ENCODE results near the gene LCNL1.

LCNL1 gene

DNA sequence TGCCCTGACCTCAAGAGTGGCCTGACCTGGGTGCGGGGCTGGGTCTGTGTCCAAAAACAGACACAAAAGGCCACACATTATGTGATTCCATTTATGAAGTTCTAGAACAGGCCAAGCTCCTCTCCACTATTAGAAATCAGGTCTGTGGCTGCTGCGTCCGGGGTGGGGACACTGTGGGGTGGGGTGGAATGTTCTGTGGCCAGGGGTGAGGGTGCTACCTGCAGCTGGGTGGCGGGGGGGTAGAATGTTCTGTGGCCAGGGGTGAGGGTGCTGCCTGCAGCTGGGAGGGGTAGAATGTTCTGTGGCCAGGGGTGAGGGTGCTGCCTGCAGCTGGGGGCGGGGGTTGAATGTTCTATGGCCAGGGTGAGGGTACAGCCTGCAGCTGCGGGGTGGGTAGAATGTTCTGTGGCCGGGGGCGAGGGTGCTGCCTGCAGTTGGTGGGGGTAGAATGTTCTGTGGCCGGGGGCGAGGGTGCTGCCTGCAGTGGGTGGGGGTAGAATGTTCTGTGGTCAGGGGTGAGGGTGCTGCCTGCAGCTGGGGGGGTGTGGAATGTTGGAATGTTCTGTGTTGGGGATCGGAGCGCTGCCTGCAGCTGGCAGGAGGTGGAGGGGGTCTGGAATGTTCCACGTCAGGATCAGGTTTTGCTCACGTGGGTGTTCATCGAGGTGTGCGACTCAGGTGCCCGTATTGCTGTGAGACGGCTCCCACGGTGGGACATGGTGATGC, 22.4 kb upstream of the LCNL1 start:
- no peak for DNase-seq (ENCODE audit: low spot score)

DNA sequence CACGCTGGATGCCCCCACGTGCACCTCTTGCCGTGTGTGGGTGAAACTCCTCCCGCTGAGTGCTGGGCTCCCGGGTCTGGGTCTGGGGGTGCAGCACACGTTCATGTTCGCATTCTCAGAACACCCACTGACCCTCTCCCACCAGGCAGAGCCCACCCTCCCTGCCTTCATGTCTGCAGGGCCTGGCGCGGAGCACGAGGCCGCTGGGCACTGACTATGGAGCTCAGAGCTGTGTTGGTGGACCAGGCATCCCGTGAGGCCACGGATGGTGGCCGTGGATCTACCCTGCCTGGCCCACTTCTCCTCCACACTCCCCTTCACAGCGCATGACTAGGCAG, 21.9 kb upstream of the LCNL1 start:
- DNase-seq (ENCODE audit: low spot score) = no peak

DNA sequence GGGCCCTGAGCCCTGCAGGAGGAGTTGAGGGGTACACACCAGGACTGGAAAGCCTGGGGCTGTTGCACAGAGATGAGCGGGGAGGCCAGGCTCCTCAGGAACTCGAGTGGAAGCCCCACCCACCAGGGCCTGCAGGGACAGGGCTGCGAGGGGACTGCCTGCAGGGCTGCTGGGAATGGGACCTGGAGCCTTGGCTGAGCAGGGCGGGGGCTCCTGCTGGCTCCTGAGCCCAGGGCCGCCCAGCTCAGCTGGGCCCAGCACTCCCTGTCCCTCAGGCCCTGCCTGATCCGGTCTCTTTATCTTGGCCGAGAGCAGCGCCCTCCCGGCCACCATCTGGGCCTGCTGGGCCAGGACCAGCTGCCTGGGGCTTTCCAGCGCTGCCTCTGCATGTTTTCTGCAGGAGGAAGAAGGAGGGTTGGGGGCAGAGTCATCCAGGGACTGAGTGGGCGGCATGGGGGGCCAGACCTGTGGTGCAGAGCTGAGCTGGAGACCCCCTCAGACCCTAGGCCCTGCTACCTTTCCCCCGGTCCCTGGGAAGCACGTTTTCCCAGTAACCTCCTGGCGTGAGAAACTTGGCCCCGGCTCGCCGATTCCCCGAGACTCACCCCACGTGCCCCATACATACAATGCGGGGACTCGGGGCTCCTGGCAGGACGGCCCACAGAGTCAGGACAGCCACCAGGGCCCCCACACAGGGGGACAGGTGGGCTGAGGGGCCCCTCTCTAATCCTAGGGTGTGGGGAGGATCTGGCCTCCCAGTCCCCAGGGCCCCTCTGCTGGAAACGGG, 21.3 kb upstream of the LCNL1 start:
- DNase-seq (ENCODE audit: low spot score) = no peak

DNA sequence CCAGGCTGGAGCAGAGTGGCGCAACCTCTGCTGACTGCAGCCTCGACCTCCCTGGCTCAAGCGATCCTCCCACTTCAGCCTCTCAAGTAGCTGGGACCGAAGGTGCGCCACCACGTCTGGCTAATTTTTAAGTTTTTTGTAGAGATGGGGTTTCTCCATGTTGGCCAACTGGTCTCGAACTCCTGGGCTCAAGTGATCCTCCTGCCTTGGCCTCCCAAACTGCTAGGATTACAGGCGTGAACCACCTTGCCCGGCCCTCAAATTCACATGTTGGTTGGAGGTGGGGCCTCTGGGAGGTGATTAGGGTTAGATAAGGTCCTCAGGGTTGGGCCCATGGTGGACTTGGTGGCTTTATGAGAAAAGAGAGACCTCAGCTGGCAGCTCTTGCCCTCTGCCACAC, 20.6 kb upstream of the LCNL1 start:
- no peak for DNase-seq (ENCODE audit: low spot score)

DNA sequence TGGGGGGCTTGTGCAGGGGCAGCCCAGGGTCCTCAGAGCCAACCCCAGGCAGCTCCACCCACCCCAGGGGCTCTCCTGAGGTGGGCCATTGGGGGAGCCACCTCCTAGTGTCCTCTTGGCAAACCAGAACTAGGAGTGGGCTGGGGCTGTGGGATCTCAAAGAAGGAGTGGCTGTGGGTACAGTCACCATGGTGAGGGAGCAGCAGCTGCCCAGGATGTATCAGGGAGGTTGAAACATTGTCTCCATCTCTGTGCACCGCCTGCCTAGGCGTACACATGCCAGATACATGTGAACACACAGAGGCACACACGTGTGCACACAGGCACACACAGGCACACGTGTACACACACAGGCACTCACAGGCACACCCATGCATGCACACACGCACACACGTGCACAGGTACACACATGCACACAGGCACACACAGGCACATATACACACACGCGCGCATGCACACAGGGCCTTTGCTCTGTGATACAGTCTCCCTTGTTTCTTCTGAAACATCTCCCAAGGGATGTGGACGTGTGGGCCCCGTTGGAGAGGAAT, 20.0 kb upstream of the LCNL1 start:
- no peak for DNase-seq (ENCODE audit: low spot score)

DNA sequence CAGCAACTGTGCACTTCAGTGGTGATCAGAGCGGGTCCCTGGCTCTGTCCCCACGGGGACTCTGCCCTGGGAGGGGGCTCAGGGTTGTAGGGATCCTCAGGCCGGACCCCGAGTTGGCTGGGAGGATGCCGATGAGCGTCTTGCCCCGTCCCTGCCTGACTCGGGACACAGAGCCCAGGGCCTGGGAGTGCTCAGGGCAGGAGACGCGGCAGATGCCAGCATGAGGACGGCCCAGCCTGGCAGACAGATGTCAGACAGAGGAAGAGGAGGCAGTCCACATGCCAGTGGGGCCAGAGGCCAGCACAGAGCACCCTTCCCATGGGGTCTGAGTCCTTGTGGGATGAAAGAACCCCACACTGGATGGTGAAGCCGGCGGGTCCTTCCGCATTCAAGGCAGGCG, 19.5 kb upstream of the LCNL1 start:
- no peak for DNase-seq (ENCODE audit: low spot score)

DNA sequence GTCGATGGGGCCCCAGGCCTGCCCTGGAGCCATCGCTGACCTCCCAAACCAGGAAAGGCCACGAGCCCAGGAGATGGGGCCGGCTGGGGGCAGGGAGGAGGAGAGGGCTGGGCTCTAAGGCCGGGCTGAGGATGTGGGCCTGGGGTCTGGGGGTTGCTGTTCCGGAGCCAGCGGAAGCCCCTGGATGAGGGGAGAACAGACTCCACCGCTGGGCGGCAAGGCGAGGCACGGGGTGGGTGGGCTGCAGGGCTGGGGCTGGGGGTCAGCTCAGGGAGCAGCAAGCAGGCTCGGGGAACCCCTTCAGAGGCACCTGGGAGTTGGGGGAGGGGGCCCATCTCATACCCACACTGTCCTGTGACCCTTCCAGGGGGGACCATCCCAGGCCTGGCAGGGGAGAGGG, 19.0 kb upstream of the LCNL1 start:
- DNase-seq (ENCODE audit: low spot score) = no peak

DNA sequence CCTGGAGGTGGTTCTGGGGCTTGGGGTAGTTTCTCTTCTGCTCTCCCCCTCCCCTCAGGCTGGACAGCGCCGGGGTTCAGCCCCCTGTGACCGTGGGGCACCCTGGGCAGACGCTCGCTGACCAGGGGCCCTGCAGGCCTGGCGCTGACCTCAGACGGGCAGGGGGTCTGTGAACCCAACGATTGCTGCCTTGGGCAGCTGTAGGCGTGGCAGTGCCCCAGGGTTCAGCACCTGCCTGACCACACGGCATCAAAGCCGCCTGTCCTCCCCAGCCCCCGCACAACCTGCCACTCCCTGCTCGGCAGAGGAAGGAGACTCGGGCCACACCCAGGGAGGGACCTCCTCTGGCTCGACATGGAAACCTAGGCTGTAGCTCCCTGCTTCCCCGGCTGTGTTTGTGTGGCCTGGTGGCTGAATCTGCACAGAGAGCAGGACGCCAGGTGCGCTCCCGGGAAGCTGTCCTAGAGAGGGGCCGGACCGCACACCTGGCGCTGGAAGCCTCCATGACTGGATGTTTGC, 18.6 kb upstream of the LCNL1 start:
- DNase-seq (ENCODE audit: low spot score) = no peak

DNA sequence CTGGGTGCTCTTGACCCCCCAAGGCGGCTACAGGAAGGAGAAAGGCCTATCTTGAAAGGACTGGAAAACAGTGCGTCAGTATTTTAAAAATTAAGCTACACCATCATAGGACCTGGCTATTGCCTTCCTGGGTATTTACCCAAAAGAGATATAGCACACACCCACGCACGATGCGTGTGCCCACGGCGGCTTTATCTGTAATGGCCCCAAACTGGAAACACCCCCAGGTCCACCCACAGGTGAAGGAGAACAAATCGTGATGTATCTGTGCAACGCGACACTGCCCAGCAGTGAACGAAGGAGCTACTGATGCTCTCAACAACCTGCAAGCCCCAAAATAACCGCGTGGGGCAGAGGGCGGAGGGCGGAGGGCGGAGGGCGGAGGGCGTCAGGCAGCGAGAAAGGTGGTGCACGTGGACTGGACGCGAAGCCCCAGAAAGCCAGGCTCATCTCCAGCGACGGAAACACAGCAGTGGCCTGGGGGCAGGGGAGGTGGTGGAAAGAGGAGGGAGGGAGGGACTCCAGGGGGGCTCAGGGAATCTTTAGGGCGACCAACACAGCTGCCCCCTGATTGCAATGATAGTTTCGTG, 17.9 kb upstream of the LCNL1 start:
- no peak for DNase-seq (ENCODE audit: low spot score)

DNA sequence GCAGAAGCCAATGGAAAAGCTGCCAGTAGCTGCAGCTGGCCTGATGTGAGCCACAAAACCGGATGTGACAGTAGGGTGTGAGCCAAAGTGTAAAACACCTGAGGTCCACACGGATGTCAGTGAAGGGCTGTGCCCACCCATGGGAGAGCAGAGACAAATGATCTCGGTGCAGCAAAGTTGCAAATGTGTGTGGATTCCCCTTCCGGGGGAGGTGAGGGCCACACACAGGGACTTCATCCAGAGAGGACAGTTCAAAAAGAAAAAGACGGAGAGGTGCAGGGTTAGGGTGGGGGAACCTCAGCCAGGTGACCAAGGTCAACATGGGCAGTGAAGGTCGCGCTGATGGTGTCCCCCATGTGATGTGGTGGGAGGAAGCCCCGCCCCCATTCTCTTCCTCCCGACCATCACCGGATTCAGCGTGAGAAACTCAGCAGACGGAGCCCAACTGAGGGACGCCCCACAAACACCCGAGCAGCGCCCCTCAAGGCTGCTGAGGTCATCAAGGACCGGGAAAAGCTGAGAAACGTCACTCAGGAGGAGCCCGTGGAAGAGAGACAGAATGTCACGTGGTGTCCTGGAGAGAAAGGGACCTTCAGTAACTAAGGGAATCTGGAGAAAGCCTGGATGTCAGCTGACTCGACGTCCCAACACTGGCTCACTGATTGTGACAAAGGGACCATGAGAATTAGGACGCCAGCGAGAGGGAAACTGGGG, 16.9 kb upstream of the LCNL1 start:
- DNase-seq (ENCODE audit: low spot score) = peak; percentile 55

DNA sequence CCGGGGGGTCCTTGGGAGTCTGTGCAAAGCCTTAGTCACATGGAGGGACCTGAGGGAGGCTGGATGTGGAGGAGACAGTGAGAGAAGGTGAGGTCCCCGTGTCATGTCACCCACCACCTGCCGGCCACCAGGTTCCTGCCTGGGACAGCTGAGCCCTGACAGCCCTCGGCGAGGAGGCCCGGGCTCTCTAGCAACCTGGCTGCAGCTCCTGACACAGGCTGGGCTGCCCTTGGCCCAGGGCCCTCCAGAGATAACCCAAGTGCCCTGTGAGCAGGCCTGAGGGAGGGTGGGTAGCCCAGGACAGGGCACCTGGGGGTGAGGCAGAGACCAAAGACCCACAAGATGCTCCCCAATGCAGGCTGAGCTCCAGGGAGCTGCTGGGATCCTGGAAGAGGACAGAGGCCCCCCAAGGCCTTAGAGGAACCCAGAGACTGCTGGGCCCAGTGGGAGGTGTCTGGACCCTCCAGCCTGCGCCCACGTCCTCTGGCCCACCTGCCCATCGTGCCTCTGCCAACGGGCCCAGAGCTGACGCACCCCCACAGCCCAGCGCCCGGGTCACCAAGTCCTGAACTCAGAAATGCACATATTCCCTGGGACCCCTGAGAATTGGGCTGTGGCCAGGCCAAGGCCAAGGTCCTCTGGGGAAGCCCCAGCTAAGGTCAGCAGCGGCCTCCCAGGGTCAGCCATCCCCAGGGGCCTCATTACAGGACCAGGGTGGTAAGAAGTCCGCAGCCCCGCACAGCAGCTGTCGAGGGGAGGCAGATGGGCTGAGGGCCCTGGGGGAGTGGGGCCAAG, 14.3 kb upstream of the LCNL1 start:
- no peak for DNase-seq (ENCODE audit: low spot score)

DNA sequence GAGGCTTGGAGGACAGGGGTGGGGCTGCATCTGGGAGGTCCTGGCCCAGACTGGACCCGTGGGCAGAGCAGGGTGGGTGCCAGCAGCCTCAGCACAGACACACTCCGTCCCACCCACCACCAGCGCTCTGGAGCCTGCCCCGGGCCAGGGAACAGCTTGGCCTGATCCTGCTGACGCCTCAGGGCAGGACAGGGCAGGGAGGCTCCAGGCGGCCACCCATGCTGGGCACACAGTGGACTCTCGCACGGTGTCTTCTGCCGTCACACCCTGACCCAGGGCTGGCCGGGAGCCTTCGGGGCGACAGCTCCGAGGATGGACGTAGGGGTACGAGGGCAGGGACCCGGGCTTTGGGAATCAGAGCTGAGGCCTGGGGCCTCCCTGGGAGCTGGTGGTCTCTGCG, 13.6 kb upstream of the LCNL1 start:
- no peak for DNase-seq (ENCODE audit: low spot score)

DNA sequence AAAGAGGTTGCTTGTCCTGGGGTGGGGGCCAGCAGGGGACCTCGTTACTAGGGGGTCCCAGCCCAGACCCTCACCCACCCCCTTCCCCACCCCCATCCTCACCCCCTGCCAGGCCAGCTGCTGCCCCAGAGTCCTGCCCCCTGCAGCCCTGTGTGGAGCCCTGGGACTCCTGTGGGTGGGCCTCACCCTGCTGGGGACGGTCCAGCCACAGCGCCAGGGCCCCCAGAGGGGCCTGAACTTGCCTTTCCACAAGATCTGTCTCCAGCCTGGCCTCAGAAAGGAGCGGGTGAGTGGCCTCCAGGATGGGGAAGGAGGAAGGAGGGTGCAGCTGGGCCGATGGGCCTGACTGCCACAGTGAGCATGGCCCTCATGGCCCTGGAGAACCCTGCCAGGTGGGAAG, 13.0 kb upstream of the LCNL1 start:
- no peak for DNase-seq (ENCODE audit: low spot score)

DNA sequence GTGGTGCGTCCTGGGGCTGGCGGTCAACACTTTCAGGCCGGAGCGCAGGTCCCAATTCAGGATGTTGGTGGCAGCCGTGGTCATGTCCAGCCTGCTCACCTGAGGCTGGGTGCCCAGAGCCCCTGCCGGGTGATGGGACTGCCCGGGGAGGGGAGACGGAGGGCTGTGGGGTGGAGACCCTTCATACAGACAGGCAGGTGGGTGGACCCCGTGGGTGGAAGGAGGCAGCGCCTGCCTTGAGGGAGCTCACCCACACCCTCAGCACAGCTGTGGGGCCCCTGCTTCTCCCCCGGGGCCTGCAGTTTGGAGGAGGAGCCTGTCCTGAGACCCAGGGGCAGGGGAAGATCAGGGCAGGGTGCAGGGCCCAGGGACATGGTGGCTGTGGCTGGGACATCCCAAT, 12.4 kb upstream of the LCNL1 start:
- no peak for DNase-seq (ENCODE audit: low spot score)

DNA sequence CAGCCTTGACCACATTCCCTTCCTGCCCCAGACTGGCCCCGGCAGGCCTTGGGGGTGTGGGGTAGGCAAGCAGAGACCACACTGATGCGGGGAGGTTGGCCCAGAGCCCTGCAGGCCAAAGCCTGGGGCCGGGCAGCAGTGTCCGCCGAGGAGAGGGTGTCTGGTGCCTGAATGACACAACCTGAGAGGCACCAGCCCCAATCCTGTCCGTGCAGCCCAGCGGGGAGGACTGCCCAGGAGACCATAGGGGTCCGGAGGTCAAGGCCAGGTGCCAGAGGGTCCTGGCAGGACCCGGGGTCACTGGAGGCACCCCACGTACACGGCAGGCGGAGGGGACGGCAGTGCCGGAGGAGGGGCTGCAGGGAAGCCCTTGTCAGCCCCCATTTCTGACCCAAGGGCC, 11.0 kb upstream of the LCNL1 start:
- DNase-seq (ENCODE audit: low spot score) = no peak

DNA sequence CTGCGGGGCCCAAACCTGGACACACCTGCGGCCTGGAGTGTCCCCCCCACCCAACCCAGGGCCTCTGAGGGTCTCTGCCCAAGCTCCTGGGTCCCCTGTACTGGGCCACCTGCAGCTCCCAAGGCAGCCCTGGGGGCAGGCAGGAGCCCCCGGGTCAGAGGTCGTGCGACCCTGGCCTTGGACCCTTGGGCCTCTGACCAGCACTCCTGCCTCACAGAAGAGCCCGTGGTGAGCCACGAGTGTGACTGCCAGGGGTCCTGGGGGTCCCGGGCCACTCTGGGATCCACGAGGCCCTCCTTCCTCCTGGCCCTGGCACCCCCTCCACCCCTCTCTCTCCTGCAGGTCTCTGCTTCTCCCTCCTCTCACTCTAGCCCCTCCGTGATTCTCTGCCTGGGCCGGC, 10.5 kb upstream of the LCNL1 start:
- DNase-seq (ENCODE audit: low spot score) = no peak

DNA sequence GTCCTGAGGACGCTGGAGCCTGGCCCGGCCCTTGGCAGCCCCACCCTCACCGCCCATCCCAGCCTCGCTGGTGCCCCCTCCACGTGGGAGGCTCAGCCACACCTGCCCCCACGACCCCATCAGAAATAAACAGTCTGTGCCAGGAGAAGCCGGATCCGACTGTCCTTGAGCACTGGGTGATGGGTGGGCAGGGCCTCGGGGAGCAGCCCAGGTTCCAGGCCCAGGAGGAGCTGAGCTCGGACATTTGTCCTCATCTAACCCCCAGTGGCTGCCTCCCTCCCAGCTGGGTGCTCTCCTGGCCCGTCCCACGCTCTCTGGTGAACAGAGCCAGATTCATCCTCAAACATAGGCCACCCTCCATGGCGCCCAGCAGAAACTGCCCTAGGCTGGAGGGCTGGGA, 10.1 kb upstream of the LCNL1 start:
- no peak for DNase-seq (ENCODE audit: low spot score)

DNA sequence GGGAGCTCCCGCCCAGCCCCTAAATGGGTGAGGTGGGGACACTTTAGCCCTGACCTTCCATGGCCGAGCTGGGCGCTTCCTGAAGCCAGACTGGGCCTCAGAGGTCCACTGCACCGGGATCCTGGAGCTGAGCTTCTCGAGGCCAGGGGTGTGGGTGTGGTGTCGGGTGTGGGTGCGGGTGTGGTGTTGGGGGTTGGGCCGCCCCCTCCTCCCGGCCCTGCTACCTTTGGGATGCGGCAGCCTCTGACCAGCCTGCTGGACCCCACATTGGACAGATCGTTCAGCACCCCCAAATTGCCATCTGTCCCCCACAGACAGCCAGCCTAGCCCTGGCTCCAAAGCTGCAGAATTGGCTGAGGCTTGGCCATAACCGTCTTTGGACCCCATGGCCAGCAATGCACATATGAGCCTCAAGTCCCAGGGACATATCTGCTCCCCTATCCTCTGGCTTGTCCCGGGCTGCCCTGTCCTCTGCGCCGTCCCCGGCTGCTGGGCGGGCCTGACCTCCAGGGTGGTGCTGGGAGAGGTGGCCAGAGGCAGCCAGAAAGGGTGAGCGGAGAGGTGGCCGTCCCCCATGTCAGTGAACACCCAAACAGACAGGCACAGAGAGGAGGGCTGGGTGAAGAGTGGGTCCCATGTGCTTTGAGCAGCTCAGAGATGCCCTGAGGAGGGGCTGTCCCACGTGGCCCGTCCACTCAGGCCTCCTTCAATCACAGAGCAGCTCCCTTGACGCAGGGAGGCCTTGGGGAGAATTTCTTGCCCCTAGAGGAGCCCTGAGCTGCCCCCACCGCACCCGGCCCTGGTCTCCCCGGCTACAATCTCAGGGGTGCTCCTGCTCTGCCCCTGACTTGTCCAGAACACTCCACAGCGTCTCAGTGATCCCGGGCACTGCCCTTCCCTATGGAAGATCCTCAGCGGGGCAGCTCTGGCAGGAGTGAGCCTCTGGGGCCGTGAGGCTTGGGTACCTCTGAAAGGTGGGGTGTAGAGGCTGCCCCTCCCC, 8.9 kb upstream of the LCNL1 start:
- DNase-seq (ENCODE audit: low spot score) = no peak

DNA sequence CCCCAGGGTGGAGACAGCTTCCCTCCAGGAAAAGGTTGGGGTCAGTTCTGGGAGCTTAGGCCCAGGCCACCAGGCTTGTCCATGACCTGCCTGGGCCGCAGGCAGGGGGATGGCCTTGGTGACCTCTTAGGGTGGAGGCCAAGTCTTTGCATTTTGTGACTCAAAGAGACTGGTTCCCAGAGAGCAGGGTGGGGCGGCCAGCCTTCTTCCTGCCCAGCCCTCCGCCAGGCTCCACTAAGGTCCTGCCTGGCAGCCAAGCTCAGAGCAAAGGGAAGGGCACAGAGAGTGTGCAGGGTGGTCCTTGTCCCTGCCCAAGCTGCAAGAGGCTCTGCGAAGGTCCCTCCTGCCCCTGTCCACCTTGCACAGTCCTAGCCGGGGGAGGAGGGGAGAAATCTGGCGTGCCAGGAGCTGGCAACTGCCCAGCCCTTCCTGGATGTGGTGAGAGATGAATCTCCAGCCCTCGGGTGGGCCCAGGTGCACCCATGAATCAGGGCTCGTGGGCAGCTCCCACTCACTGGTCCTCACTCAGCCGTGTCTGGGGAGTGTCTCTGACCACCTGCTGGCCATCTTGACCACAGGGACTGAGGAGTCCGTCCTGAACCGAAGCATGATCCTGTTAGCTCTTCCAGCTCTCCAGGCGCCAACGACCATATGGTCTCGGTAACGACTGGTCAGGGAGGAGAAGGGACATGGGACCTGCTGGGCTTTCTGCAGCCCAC, 7.8 kb upstream of the LCNL1 start:
- no peak for DNase-seq (ENCODE audit: low spot score)

DNA sequence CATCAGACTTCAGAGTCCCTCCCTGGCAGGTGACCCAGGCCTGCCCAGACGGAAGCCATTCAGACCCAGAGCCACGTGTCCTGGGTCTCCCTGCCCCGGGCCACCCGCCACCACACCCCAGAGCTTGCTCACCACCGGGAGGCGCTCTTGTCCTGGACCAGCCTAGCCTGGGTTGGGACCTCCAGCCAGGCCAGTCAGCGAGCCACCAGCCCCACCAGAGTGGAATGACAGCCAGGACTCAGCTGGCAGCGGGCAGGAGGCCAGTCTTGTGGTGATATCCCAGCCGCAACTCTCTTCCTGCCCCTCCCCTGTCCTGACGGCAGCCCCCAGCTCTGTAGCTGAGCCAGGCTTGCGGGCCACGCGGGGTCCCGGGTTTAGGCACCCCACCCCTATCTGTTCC, 7.1 kb upstream of the LCNL1 start:
- no peak for DNase-seq (ENCODE audit: low spot score)

All from hepatic stellate cell (primary cell).